HG02870 (cell line): Measurements from ENCODE around the gene CHMP4A.

Source experiments
- ATAC-seq: cut with Tn5 transposase; IDR thresholded peaks from one replicate; pipeline ENCODE4 v1.9.1; 2021; ENCODE audit warnings: mild to moderate bottlenecking, moderate library complexity; ENCODE audit not compliant: unreplicated experiment

The CHMP4A gene, protein sequence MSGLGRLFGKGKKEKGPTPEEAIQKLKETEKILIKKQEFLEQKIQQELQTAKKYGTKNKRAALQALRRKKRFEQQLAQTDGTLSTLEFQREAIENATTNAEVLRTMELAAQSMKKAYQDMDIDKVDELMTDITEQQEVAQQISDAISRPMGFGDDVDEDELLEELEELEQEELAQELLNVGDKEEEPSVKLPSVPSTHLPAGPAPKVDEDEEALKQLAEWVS

DNA sequence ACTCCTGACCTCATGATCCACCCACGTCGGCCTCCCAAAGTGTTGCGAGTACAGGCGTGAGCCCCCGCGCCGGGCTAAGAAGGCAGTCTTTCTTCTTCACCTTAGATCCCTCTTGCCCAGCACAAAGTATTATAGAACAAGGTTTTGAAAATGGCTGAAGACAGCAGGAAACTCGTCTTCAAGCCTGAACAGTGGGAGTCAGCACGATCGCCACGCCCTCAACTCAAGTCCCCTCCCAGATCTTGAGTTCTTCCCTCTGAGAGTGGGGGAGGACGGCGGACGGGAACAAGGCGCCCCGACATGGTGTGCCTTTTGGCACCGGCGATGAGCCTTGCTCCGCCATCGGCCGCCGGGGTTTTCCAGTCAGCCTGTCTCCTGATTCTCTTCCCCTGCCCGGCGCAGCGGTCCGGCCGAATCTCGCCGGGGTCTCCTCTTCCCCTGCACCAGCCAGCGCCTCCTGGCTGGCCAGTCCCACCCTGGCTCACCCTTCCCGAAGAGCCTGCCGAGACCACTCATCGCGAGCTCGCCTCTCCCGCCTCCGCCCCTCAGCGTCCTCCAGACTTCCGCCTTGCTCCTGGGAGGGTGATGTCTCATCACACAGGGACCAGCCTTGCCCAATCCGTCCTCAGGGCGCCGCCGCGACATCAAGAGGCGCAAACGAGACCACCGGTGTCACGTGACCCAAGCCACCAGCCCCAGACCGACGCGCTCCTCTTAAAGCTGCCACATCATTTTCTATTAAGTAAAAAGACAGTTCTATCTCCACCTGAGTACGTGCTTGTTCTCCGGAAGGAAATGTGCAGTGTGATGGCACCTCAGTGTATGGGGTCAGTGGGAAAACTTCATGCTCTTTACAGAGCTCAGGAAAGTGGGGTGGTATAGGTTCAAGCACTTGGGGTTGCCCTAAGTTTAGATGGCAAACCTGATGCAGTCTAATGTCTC, at the start of gene CHMP4A:
Gene CHMP4A (minus strand): TSS at position 565 of the 942 bp plus-strand sequence. CDS start 49 bp downstream, at position 516.
- ATAC-seq = peak; percentile 76

GRCh38 chr14:24261969-24262327, 48.7 kb upstream of the CHMP4A start:
- no peak for ATAC-seq

DNA sequence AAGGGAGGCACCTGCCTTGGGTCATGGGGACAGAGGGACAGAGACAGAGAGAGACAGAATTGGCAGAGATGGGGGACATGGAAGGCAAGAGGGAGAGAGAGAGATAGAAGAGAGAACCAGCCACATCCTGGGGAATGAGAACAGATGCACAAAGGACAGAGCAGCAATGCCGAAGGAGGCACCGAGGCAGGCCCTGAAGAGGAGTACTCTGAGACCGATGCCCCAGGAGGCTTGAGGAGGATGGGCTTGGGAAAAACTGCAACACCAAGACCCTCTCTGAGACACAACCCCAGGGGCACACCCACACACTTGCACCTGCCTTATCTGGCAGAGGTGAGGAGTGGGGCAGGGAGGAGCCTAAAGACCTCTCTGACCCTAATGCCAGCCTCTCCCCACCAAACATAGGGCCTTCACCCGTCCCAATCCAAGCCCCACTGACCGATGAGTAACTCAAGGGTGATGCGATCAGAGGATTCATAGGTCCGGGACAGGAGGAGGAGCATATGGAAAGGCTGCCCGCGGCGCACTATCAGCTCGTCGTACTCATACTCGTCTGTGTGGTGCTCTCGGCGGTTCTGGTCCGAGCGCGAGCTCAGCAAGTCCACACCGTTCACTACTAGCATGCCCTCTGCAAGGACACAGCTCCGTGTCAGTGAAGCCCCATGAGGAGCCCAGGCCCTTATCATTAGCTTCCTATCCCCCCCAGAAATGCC, 48.1 kb upstream of the CHMP4A start:
- no peak for ATAC-seq

DNA sequence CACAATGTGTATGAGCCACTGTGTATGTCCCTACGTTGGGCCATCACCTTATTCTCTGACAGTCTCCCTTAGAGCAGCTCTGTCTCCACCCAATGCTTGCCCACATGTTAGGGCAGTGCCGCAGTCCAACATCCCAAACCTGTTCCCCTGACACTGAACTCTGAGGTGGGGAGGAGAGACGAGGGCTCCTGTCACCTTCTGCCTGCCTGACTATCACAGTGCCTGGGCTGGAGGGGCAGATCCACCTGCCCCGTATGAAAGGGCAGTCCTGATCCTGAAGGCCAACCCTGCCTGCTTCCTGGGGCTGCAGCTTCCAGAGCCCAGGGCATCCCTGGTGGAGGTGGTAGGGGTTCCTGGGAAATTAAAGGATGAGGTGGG, 47.5 kb upstream of the CHMP4A start:
- no peak for ATAC-seq

- no peak for ATAC-seq
Observed at GRCh38 chr14:24260026-24260779, 46.9 kb upstream of the CHMP4A start.

DNA sequence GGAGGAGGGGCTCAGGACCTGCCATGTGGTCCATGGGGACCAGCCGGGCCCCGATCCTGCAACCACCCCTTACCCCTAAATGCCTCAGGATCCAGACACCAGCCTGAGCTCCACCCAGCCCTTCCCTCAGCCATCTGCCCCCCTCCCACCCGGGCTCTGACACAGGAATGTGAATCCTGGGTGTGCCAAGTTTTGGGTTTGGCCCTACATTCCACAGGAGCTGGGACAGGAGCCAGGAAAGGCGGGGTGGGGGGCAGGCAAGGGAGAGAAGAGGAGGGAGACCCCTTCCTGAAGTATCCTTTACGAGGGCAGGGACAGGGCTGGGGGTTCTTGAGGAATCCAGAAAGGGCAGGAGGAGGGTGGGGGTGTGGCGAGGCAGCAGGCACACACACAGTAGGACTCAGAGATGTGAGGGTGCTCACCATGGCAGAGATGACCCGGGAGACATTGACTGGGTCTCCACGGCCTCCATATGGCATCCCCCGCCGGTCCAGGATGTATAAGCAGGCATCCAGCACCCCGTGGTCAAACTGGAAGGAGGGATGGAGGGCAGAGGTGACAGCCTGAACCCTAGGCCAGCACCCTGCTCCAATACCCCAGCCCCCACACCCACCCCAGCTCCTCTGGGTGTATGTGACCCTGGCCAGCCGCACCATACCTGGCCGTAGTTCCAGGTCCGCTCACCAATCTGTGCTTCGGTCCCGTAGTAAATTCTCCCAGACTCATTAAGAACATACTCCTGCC, 46.2 kb upstream of the CHMP4A start:
- no peak for ATAC-seq

- ATAC-seq = no peak
Observed at GRCh38 chr14:24258548-24259265, 45.4 kb upstream of the CHMP4A start.

- ATAC-seq = no peak
Observed at GRCh38 chr14:24258119-24258518, 44.8 kb upstream of the CHMP4A start.

GRCh38 chr14:24256960-24257359, 43.7 kb upstream of the CHMP4A start:
- no peak for ATAC-seq

DNA sequence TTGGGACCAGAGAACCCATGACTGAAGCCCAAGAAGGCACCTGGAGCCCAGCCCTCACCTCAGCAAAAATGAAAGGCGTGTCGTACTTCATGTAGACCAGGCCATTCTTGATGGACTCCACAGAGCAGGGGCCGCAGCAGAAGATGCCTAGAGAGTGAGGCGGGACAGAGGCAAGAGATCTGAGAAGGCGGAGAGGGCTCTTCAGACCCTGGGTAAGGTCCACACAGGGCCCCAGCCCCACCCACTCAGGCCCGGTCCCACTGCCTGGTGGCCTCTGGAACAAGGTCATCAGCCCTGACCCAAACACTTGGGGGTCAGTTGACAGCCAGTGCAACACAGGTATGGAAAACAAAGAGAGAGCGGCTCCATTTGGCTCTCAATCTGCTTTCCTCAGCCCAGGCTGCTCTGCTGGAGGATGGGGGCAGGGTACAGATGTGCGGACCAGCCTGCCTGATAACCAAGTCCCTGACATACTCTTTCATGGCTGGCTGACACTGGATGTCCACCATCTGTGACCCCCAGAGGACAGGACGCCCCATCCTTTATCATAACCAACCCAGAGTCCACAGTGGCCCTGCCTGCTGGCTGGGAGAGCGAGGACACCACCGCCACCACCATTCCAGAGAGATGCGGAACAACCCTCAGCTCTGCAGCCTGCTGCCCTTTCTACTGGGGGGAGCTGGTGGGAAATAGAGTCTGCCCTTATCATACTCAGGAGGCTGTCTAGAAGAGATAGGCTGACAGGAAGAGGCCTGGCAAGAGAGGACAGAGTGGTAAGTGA, 42.8 kb upstream of the CHMP4A start:
- no peak for ATAC-seq

DNA sequence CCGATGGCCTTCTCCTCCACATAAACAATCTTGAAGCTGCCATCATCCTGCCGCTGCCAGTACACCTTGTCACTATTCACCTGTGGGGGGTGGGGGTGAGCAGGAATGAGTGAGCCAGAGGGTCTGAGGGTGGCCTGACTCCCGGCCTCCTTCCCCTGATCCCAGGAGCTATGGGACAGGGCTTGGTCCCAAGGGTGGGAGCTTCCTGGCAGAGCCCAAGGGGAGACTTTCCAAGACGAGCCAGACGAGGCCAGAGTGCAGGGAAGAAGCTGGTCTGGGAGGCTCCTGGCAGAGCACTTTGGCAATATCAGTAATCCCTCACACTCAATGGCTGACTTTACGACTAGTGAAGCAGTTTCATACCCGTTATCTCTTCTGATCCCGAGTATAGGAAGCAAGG, 42.1 kb upstream of the CHMP4A start:
- ATAC-seq = no peak

GRCh38 chr14:24254630-24255392, 41.5 kb upstream of the CHMP4A start:
- ATAC-seq = no peak

GRCh38 chr14:24253936-24254335, 40.6 kb upstream of the CHMP4A start:
- ATAC-seq = no peak

DNA sequence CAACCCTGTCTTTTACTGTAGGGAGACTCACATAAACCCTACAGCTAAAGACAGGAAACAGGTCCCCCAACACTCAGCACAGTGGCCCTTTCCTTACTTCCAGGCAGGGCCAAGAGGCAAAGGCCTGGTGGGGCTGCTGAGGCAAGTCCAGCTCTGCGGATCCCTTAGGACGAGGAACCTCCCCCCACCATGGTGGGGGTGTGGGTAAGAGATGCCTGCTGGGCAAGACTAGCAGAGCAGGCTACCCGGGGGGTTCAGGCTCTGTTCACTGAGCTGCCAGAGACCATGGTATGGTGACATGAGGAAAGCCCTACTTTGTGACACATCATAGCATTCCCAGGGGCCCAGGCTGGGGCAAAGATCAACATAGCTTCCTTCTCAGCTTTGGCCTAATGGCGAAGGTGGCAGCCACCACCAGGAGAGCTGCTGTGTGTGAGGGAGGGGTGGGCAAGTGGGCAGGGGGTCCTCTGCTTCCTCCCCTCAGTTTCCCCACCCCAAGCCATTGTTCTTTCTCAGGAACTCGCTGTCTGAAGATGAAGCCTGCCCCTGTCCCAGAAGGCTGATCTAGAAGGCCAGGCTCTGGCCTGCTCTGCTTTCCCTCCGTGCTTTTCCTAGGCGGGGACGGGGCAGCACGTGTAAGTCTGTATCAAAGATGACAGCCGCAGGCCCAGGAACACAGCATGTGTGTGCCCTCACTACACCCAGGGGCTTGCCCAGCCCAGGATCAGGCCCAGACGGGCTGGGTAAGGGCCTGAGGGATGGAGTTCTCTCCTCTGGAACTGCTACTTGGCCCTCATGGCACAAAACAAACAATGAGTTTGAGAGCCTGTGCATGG, 39.2 kb upstream of the CHMP4A start:
- no peak for ATAC-seq

GRCh38 chr14:24251880-24252288, 38.6 kb upstream of the CHMP4A start:
- no peak for ATAC-seq

DNA sequence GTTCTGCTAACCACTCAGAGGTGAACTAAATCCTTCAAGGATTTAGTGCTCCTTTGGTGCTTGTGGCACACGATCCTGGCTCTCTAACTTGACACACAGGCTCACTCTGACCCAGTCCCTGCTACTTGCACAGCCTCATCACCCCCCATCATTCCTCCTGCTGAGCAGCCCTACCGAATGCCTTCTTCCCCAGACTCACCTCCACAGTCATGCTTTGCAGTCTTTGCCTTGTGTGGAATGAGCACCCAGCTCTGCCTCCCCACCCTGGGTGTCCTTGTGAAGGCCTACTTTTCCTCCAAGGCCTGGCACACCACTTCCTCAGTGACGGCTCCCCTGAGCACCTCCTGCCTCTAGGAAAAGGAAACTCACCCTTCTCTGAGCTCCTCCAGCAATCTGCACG, 37.1 kb upstream of the CHMP4A start:
- ATAC-seq = no peak
